OCI-LY7 (cell line): ENCODE data around the gene RSPH9. TPM values are rescaled to one million over a fixed set of nuclear protein-coding genes. Genes with fewer than 3 reads are reported as not detected.

Source experiments
- BruUV-seq: library from RNA; stranded (reverse); fragments of 400-500 nt; replicated peaks from 2 replicates; lab custom pipeline; 2021; lab: Mats Ljungman, UMichigan
- CTCF ChIA-PET: fragments of 300-600 bp; sonication (Branson Sonifier 250); formaldehyde crosslinking; loops from one replicate; lab custom pipeline; 2022; ENCODE audit warnings: antibody characterized with exemption; ENCODE audit not compliant: unreplicated experiment; lab: Charles Lee
- POLR2A ChIA-PET: fragments of 300-600 bp; sonication (Branson Sonifier 250); formaldehyde crosslinking; loops from one replicate; lab custom pipeline; 2022; ENCODE audit warnings: antibody characterized with exemption; lab: Charles Lee
- DNase-seq: peaks from one replicate; pipeline ENCODE4 v3.0.0-alpha.2; 2015; ENCODE audit warnings: low spot score
- H2AFZ ChIP-seq: fragments of 200-600 bp; sonication (generic), shearing (Covaris generic); 2 replicates; pipeline ENCODE4 v1.6.1; 2014; ENCODE audit warnings: mild to moderate bottlenecking, antibody characterized with exemption, low read length, moderate library complexity
- H3K27ac ChIP-seq: fragments of 200-600 bp; sonication (generic); 2 replicates; pipeline ENCODE4 v1.5.1; 2014; ENCODE audit warnings: mixed run types, low read depth, mild to moderate bottlenecking, moderate library complexity, low read length, inconsistent platforms; ENCODE audit not compliant: poor library complexity, severe bottlenecking
- H3K36me3 ChIP-seq: fragments of 200-600 bp; sonication (generic); 2 replicates; pipeline ENCODE4 v1.6.1; 2014; ENCODE audit warnings: mild to moderate bottlenecking, antibody characterized with exemption, low read length, moderate library complexity, mixed read lengths; ENCODE audit not compliant: insufficient read depth
- H3K4me1 ChIP-seq: fragments of 200-600 bp; sonication (generic); 2 replicates; pipeline ENCODE4 v1.5.1; 2014; ENCODE audit warnings: mild to moderate bottlenecking, low read length; ENCODE audit not compliant: insufficient read depth, poor library complexity, severe bottlenecking
- H3K4me2 ChIP-seq: fragments of 200-600 bp; sonication (generic); 2 replicates; pipeline ENCODE4 v1.6.1; 2014; ENCODE audit warnings: mild to moderate bottlenecking, low read length
- H3K4me3 ChIP-seq: fragments of 200-600 bp; sonication (generic); 2 replicates; pipeline ENCODE4 v1.5.1; 2014; ENCODE audit warnings: mild to moderate bottlenecking, low read depth, low read length; ENCODE audit not compliant: poor library complexity, severe bottlenecking
- H3K79me2 ChIP-seq: fragments of 200-600 bp; sonication (generic); 2 replicates; pipeline ENCODE4 v1.6.1; 2016; ENCODE audit warnings: low read depth, mild to moderate bottlenecking, low read length, moderate library complexity, mixed read lengths; ENCODE audit not compliant: insufficient read depth
- H3K9me2 ChIP-seq: fragments of 200-600 bp; sonication (generic); 2 replicates; pipeline ENCODE4 v1.6.1; 2016; ENCODE audit warnings: mild to moderate bottlenecking, low read length, mixed read lengths; ENCODE audit not compliant: insufficient read depth
- H3K9me3 ChIP-seq: fragments of 200-600 bp; sonication (generic); 2 replicates; pipeline ENCODE4 v1.6.1; 2014; ENCODE audit warnings: mild to moderate bottlenecking, mixed run types, low read length, mixed read lengths
- H4K20me1 ChIP-seq: fragments of 200-600 bp; sonication (generic); 2 replicates; pipeline ENCODE4 v1.6.1; 2014; ENCODE audit warnings: mild to moderate bottlenecking, antibody characterized with exemption, low read length, moderate library complexity, mixed read lengths; ENCODE audit not compliant: insufficient read depth
- EZH2phosphoT487 ChIP-seq: fragments of 200-600 bp; sonication (generic); IDR thresholded peaks from 2 replicates; pipeline ENCODE4 v1.6.1; 2018; ENCODE audit warnings: low read depth, borderline replicate concordance, mild to moderate bottlenecking, mixed run types, antibody characterized with exemption, low read length, moderate library complexity, mixed read lengths
- intact Hi-C: fragments of 100-400 bp; cut with micrococcal nuclease; formaldehyde crosslinking; loops from one replicate; pipeline ENCODE4 v1.10.0; 2022; ENCODE audit not compliant: unreplicated experiment
- total RNA-seq, 2 experiments: library from RNA; depleted of rRNA in 1 of 2; stranded (reverse); fragments of >200 nt in 1 of 2; shearing (Covaris generic) in 1 of 2; gene quantifications; 2 replicates each; pipeline ENCODE4 v1.2.3, GENCODE V29; 2014 to 2022
- TF ChIP-seq, protein P1 (sequence below): fragments of 200-600 bp; sonication (generic); conservative IDR thresholded peaks from 2 replicates; pipeline ENCODE4 v1.5.1; 2014; ENCODE audit warnings: mild to moderate bottlenecking, antibody characterized with exemption, low read length, moderate library complexity, mixed read lengths

Gene RSPH9
- total RNA-seq, 2 experiments from 2014 or later, result 0.28 TPM; not detected in 1

DNA sequence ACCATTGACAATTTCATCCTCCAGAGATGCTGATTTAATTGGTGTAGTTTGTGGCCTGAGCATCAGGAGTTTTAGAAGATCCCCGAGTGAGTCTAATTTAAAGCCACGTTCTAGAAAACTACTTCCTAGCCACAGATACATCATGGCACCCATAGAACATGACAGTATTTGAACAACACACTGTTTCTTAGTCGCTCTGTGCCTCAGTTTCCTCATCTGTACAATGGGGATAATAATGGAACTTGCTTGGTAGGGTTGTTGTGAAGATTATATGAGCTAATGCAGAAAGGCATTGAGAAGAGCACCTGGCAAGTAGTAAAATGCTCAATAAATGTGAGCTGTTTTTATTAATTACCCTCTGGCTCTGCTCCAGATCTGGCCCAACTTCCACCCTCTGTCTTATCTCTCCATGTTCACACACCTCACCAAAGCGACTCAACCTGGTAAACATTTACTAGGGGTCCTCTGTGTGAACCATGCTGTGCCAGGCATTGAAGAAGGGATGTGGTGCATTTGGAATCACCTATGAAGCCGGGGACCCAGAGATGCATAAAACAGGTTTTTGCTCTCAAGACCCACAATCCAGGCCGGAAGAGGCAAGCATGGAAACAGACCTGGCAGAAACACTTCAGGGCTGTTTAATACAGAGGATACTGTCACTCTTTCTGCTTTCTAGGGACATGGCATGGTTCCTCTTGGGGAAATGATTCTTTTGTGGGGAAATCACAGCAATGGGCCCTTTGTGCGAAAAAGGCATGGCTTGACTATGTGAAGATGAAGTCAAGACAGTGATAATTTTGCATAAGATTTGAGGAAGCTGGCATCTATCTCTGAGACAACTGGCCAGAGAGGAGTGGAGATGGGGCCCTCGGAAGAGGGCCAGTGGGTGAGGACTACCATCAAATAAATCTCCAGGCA is 58.9 kb downstream of the RSPH9 start:
- no TSS peak for BruUV-seq
- intact Hi-C loops, result loop anchor here (10.0 kb wide), 2 partner anchors 319 to 521 kb away; partner anchors contain the start of gene SLC29A1
- POLR2A ChIA-PET, result interaction anchor here (3.4 to 5.1 kb wide), 3 partner anchors 11 to 18 kb away, joined by 13 to 44 read pairs (median 36); partner anchors contain the start of gene MRPS18A
- Histone ChIP-seq H4K20me1 (no peaks in the 10 kb centered on the region), H3K4me3 (no peak overlapping the region), H3K79me2 (no peaks in the 10 kb centered on the region), H3K9me3 (no peaks in the 10 kb centered on the region), H3K9me2 (no peaks in the 10 kb centered on the region), H3K4me1 (peaks cover 63% of the 10 kb centered on the region), H2AFZ (no peak overlapping the region), H3K4me2 (peak overlapping the region; percentile 41), H3K27ac (no peak overlapping the region), H3K36me3 (no peaks in the 10 kb centered on the region)
- CTCF ChIA-PET, result interaction anchor here (0.5 to 2.5 kb wide), 4 partner anchors 11 to 37 kb away, joined by 3 to 17 read pairs (median 3); partner anchors contain the start of gene MRPS18A
- TF ChIP-seq, protein P1, sequence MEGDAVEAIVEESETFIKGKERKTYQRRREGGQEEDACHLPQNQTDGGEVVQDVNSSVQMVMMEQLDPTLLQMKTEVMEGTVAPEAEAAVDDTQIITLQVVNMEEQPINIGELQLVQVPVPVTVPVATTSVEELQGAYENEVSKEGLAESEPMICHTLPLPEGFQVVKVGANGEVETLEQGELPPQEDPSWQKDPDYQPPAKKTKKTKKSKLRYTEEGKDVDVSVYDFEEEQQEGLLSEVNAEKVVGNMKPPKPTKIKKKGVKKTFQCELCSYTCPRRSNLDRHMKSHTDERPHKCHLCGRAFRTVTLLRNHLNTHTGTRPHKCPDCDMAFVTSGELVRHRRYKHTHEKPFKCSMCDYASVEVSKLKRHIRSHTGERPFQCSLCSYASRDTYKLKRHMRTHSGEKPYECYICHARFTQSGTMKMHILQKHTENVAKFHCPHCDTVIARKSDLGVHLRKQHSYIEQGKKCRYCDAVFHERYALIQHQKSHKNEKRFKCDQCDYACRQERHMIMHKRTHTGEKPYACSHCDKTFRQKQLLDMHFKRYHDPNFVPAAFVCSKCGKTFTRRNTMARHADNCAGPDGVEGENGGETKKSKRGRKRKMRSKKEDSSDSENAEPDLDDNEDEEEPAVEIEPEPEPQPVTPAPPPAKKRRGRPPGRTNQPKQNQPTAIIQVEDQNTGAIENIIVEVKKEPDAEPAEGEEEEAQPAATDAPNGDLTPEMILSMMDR, result no peak
- no peak for TF ChIP-seq EZH2phosphoT487
- DNase-seq, result peak; percentile 63

DNA sequence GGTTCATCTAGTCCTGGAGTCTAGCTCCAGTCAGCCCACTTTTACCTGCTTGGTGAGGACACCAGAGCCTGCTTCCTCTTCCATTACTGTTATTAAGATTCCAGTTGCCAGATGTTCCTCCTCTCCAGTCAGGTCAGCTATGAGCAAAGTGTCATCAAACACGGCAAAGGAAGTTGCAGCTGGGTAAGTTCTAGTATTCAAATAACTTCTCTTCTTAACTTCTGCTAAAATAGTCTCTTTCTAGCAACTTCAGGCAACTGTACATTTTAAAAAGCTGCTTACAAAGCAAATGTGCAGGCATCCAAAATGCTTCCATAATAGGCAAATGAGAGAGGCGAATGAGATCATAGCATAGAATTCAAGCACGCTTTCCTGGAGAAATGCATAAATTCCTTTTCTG is 61.2 kb downstream of the RSPH9 start:
- Histone ChIP-seq H3K36me3 (no peaks in the 10 kb centered on the region), H3K9me3 (no peaks in the 10 kb centered on the region), H3K79me2 (no peaks in the 10 kb centered on the region), H3K27ac (peak overlapping the region; percentile 20), H4K20me1 (no peaks in the 10 kb centered on the region), H3K4me2 (peak overlapping the region; percentile 86), H3K4me1 (peaks cover 78% of the 10 kb centered on the region), H2AFZ (no peak overlapping the region), H3K9me2 (no peaks in the 10 kb centered on the region), H3K4me3 (peak overlapping the region; percentile 59)
- DNase-seq, result peak; percentile 87
- ChIA-PET CTCF (interaction anchor here (1.1 to 2.5 kb wide), 4 partner anchors 8 to 64 kb away, joined by 3 to 17 read pairs (median 4); partner anchors contain the start of gene VEGFA), POLR2A (interaction anchor here (0.7 to 5.1 kb wide), 10 partner anchors 8 to 127 kb away, joined by 3 to 44 read pairs (median 5); partner anchors contain the start of genes MAD2L1BP, MRPS18A and VEGFA)
- BruUV-seq, result no TSS peak
- no peak for TF ChIP-seq EZH2phosphoT487
- TF ChIP-seq, protein P1, result no peak
- intact Hi-C loops, result loop anchor here (1.0 to 10.0 kb wide), 5 partner anchors 9 to 519 kb away; partner anchors contain the start of genes MRPS18A and SLC29A1
